WI38 (cell line): ENCODE results near the gene DPYD.

ENCODE experiments used
- H3K4me3 ChIP-seq: 2 replicates; pipeline ENCODE4 v1.5.1; 2011; ENCODE audit warnings: low read depth, mild to moderate bottlenecking, control low read depth, low read length
- TF ChIP-seq, protein P1 (sequence below): IDR thresholded peaks from 2 replicates; pipeline ENCODE4 v1.5.1; 2012; ENCODE audit warnings: low read depth, mild to moderate bottlenecking, control low read depth, low read length

DPYD gene

DNA sequence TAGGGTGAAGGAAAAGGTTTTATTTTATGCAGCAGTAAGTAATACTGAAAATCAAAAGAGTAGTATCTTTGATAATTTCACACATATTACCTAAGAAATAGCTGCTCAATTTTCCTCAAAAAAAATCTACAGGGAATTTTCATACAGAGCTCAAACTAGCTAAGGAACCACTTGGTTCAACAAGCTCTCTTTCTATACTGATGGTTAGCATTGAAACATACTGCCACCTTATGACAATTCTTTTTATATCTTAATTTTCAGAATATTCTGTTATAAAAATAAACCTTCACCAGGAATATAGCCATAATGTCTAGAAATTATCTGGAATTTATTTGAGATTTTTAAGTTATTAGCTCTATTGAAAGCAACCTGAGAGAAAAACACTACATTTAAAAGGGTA, 142.1 kb downstream of the DPYD start:
- no peak overlapping the region for H3K4me3 ChIP-seq
- TF ChIP-seq, protein P1, sequence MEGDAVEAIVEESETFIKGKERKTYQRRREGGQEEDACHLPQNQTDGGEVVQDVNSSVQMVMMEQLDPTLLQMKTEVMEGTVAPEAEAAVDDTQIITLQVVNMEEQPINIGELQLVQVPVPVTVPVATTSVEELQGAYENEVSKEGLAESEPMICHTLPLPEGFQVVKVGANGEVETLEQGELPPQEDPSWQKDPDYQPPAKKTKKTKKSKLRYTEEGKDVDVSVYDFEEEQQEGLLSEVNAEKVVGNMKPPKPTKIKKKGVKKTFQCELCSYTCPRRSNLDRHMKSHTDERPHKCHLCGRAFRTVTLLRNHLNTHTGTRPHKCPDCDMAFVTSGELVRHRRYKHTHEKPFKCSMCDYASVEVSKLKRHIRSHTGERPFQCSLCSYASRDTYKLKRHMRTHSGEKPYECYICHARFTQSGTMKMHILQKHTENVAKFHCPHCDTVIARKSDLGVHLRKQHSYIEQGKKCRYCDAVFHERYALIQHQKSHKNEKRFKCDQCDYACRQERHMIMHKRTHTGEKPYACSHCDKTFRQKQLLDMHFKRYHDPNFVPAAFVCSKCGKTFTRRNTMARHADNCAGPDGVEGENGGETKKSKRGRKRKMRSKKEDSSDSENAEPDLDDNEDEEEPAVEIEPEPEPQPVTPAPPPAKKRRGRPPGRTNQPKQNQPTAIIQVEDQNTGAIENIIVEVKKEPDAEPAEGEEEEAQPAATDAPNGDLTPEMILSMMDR, result no peak

DNA sequence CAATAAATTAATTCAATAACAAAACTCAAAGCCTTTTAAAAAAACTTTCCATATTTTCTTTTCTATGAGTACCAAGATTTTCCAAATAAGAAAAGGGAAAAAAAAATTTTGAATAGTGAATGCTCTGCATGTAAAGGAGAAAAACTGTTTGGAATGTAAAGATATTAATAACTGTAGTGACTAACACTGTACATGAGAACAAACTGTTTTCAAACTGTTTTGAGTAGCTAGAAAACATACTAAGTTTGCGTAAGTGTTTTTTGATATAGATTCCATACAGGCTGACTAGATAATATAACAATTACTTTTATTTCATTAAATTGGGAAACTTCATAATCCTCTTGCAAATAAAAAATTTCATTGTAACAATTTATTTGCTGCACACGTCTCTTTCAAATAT, 150.5 kb downstream of the DPYD start:
- TF ChIP-seq, protein P1, result no peak
- H3K4me3 ChIP-seq, result no peak overlapping the region

DNA sequence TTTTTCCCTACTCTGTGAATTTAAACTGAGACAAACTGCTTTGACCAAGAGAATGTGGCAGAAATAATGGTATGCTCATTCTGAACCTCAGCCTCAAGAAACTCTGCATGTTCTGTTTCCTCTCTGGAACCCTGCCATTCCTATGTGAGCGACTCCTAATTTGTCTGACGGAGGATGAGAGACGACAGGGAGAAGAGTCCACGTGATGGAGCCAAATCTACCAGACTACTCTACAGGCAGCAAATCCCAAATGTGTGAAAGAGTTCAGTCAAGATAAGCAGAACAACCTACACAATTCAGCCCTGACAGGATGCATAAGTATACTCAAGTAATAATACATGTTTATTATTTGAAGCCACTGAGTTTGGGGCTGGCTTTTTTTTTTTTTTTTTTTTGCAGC, 153.5 kb downstream of the DPYD start:
- TF ChIP-seq, protein P1, result no peak
- H3K4me3 ChIP-seq, result no peak overlapping the region

DNA sequence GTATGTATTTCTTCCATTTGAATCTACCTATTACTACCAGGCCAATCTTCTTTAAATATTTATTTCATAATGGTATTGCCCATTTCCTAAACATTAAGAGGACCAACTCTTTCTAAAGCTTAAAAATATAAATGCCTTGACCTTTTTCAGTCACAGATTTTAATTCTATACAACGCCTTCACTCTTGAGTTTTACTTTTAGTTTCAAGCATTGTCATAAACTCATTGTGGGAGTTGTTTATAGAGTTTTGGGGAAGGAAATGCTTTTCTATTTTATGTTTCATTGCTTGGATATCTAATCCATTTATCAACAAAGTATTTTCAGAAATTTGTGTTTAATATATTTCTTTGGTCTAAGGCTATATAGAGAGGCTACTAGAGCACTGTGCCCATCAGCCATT, 155.8 kb downstream of the DPYD start:
- TF ChIP-seq, protein P1, result no peak
- H3K4me3 ChIP-seq, result no peak overlapping the region

- TF ChIP-seq, protein P1, result no peak
- no peak overlapping the region for H3K4me3 ChIP-seq
Measured at GRCh38 chr1:97761637-97762036, 159.2 kb downstream of the DPYD start.

DNA sequence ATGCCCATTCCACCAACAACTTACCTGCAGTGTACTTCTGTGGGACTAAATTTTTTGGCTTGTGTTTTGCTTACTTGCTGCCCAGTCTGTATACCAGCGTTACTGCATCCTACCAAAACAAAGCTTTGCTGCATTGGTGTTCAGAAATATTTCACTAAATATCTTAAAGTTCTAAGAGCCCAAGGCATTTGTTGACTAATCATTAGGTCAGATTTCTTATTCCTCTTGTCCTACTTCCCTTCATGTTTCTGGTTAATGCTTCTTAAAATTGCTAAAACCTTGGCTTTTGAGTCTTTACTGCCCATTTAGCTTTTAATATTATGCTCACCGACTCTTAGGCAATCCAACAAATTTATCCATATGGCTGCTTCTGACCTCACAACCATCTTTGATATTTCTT, 161.8 kb downstream of the DPYD start:
- no peak overlapping the region for H3K4me3 ChIP-seq

DNA sequence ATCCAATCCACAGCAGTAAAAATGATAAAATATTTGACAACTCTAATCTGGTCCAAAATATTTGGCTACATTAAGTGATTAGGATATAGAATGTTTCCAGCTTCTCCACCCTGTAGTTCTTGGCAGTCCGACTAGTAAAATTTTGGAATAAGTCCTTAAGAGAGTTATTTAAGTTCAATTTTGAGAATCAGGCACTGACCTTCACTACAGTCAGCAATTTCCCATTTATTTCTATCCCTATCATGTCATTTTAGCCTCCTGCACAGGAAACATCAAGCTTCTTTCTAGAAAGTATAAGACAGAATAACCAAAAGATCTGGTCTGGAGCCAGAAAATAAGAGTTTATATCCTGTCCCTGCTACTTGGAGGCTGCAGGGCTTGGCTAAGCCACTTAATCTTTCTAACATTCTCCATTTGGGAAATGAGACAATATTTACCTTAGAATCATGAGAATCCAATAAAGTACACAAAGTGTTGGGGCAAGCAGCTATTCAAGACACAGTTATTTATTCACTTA, 162.2 kb downstream of the DPYD start:
- no peak overlapping the region for H3K4me3 ChIP-seq
- TF ChIP-seq, protein P1, result no peak

More for the DNA sequence above, 161.8 kb downstream of the DPYD start:
- TF ChIP-seq, protein P1, result no peak
